ENCODE measurements around the gene ERAL1.

GRCh38 chr17:28904800-28905199 is 50.0 kb downstream of the ERAL1 start:
- TF ChIP-seq CTCF (conservative IDR thresholded peaks at IDR 0.05 in 1 of 2, IDR thresholded peaks at IDR 0.05 in 1 of 2; ENCODE audit: low read depth in 1 of 2, low read length in 2 of 2), result no peak
- TF ChIP-seq EZH2 (IDR thresholded peaks at IDR 0.05; ENCODE audit: low read length, missing control alignments), result no peak

Data from fibroblast of lung (primary cell).